Lung microvascular endothelial cell (primary cell): ENCODE measurements around the gene FADS1. TPM values are rescaled to one million over a fixed set of nuclear protein-coding genes. Genes with fewer than 3 reads are reported as not detected.

ENCODE experiments used
- DNase-seq, 2 donors: peaks; one replicate each; pipeline versions ENCODE4 v3.0.0 to v3.0.0-alpha.2; 2010; ENCODE audit warnings: low read depth in 2 of 2
- total RNA-seq: library from RNA; depleted of rRNA; stranded (reverse); fragments of >200 nt; gene quantifications from 2 replicates; pipeline ENCODE4 v1.2.1, GENCODE V29; 2014

FADS1 gene
- total RNA-seq, 1 donor from 2014 or later, result 24.2 TPM

- no peak for DNase-seq
Observed at GRCh38 chr11:61778357-61778886, 38.4 kb downstream of the FADS1 start.

- peak; percentile 20 to 49 for DNase-seq
Observed at GRCh38 chr11:61777234-61778090, 39.3 kb downstream of the FADS1 start.

GRCh38 chr11:61776561-61777075 is 40.2 kb downstream of the FADS1 start:
- DNase-seq, result peak; percentile 62 to 69

- no peak for DNase-seq
Observed at GRCh38 chr11:61775606-61776554, 40.9 kb downstream of the FADS1 start.

GRCh38 chr11:61775106-61775505 is 41.7 kb downstream of the FADS1 start:
- no peak for DNase-seq

- DNase-seq, result no peak
Observed at GRCh38 chr11:61774411-61774810, 42.4 kb downstream of the FADS1 start.

- no peak for DNase-seq
Observed at GRCh38 chr11:61773809-61774208, 43.0 kb downstream of the FADS1 start.

- DNase-seq, result no peak
Observed at GRCh38 chr11:61773356-61773755, 43.4 kb downstream of the FADS1 start.

- DNase-seq, result no peak
Observed at GRCh38 chr11:61771985-61772455, 44.8 kb downstream of the FADS1 start.

- DNase-seq, result no peak
Observed at GRCh38 chr11:61771195-61771894, 45.5 kb downstream of the FADS1 start.

GRCh38 chr11:61769946-61770683 is 46.7 kb downstream of the FADS1 start:
- no peak for DNase-seq

- no peak for DNase-seq
Observed at GRCh38 chr11:61769169-61769920, 47.5 kb downstream of the FADS1 start.

GRCh38 chr11:61768376-61769076 is 48.3 kb downstream of the FADS1 start:
- DNase-seq, result no peak

- peak; percentile 17 for DNase-seq
Observed at GRCh38 chr11:61766353-61766841, 50.4 kb downstream of the FADS1 start.

- DNase-seq, result no peak
Observed at GRCh38 chr11:61765550-61766253, 51.1 kb downstream of the FADS1 start.

- no peak for DNase-seq
Observed at GRCh38 chr11:61764606-61765260, 52.1 kb downstream of the FADS1 start.

GRCh38 chr11:61763930-61764605 is 52.7 kb downstream of the FADS1 start:
- DNase-seq, result no peak
